GM18499 (cell line): ENCODE measurements around the gene IFT27.
"Not testable (repeated sequence)": the region's sequence is repeated elsewhere in the genome, so short reads cannot be mapped to it uniquely, and the experiment has no call there.

ENCODE experiments used
- ATAC-seq: cut with Tn5 transposase; IDR thresholded peaks from one replicate; pipeline ENCODE4 v1.9.1; 2021; ENCODE audit warnings: moderate number of reproducible peaks; ENCODE audit not compliant: insufficient read depth, unreplicated experiment

Gene IFT27

GRCh38 chr22:36746375-36746970 is 29.4 kb downstream of the IFT27 start:
- ATAC-seq: no peak

- no peak for ATAC-seq
These were observed 30.5 kb downstream of the IFT27 start for GRCh38 chr22:36745301-36745995.

- ATAC-seq: no peak
These were observed 31.1 kb downstream of the IFT27 start for GRCh38 chr22:36744791-36745190.

GRCh38 chr22:36744413-36744765 is 31.5 kb downstream of the IFT27 start:
- ATAC-seq: no peak

GRCh38 chr22:36743591-36744412 is 32.1 kb downstream of the IFT27 start:
- no peak for ATAC-seq

- no peak for ATAC-seq
These were observed 32.9 kb downstream of the IFT27 start for GRCh38 chr22:36743011-36743410.

- no peak for ATAC-seq
These were observed 34.0 kb downstream of the IFT27 start for GRCh38 chr22:36741968-36742367.

GRCh38 chr22:36741204-36741793 is 34.6 kb downstream of the IFT27 start:
- no peak for ATAC-seq

GRCh38 chr22:36740716-36741115 is 35.2 kb downstream of the IFT27 start:
- no peak for ATAC-seq

GRCh38 chr22:36739185-36739584 is 36.7 kb downstream of the IFT27 start:
- no peak for ATAC-seq

GRCh38 chr22:36738416-36739020 is 37.4 kb downstream of the IFT27 start:
- no peak for ATAC-seq

- no peak for ATAC-seq
These were observed 38.1 kb downstream of the IFT27 start for GRCh38 chr22:36737776-36738175.

- ATAC-seq: no peak
These were observed 39.1 kb downstream of the IFT27 start for GRCh38 chr22:36736701-36737320.

GRCh38 chr22:36734171-36735058 is 41.5 kb downstream of the IFT27 start:
- no peak for ATAC-seq

- no peak for ATAC-seq
These were observed 42.6 kb downstream of the IFT27 start for GRCh38 chr22:36733271-36733670.

- ATAC-seq: no peak
These were observed 43.3 kb downstream of the IFT27 start for GRCh38 chr22:36732609-36733008.

GRCh38 chr22:36731916-36732315 is 44.0 kb downstream of the IFT27 start:
- ATAC-seq: no peak

GRCh38 chr22:36731321-36731720 is 44.6 kb downstream of the IFT27 start:
- not testable (repeated sequence) for ATAC-seq

GRCh38 chr22:36730176-36730858 is 45.6 kb downstream of the IFT27 start:
- ATAC-seq: no peak
